ENCODE results near the gene HSPB8. TPM values are rescaled to one million over a fixed set of nuclear protein-coding genes. Genes with fewer than 3 reads are reported as not detected.

The HSPB8 gene
- total RNA-seq, 1 donor from 2014 or later, result 512 TPM

DNA sequence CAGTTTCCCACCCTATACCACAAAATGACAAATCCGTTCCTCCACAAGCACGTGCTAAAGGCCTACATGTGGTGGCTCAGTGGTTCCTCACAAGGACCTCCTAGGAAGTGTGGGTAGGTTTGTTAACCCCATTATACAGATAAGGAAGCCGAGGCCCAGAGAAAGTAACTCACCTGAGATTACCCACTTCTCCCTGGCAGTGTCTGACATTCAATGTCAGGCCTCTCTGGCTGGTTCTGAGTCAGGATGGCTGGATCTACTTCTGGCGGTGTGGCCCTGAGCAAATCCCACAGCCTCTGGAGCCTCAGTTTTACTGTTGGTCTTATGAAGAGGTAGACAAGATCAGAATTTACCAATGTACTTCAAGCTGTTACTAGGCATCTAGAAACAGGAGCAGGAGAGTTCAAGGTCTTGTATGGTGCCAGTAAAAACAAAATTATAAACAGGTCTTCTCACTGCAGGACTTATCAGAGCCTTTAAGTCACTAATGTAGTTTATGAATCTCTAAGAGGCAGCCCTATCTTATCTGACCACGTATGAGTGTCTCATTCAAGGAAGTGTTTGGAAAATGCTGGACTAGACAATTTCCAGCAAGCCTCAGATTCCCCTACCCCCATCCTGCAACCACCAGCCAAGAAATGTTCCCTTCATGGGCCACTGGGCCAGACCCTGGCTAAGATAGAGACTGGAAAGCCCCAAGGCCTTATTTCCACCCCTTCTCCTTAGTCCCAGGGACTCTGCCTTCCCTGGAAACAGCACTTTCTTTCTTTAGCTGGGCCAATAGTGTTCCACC lies 4.2 kb downstream of the HSPB8 start:
- Histone ChIP-seq H3K27me3 (ENCODE audit: low read depth) (peaks cover 4% of the 10 kb centered on the region), H3K4me1 (peaks cover 93% of the 10 kb centered on the region), H3K36me3 (peaks cover 21% of the 10 kb centered on the region), H3K9me3 (replicated peaks) (no peaks in the 10 kb centered on the region), H3K27ac (replicated peaks) (peak overlapping the region; percentile 91), H3K4me3 (peak overlapping the region; percentile 77)
- no peak for DNase-seq
- intact Hi-C loops (cut with micrococcal nuclease), result no loop called here
- no peak for TF ChIP-seq CTCF (IDR thresholded peaks at IDR 0.05; ENCODE audit: borderline replicate concordance)

DNA sequence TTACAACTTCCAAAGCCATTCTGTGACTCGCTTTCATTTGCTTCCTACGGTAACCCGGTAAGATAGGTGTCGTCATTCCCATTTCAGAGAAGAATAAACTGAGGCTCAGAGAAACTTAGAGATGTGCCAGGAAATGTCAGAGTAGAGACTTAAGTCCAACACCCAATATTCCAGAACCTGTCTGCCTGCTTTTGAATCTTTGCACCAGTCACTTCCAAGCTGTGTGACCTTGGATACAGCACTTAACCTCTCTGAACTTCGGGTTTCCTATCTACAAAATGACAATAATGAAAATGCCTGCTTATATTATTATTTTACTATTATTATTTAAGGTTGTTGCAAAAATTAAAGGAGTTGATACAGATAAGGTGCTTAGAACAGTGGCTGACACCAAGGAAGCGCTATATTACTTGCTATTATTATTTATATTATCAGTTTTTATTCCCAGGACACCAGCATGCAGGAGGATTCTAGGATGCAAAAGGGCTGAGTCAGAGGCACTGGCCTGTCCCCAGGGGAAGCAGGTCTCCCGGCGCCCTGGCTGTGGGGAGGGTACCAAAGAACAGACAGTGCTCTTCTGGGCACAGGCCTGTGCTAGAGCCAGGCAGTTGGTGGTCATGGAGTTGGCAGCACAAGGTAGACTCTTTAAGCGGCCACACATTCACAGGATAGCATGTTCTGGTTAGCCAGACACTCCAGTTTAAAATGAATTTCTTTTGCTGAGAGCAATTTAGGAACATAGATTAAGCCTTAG lies 5.4 kb downstream of the HSPB8 start:
- DNase-seq, result peak; percentile 67
- Histone ChIP-seq H3K27me3 (ENCODE audit: low read depth) (peaks cover 3% of the 10 kb centered on the region), H3K9me3 (replicated peaks) (no peaks in the 10 kb centered on the region), H3K4me1 (peaks cover 96% of the 10 kb centered on the region), H3K36me3 (peaks cover 21% of the 10 kb centered on the region), H3K4me3 (peak overlapping the region; percentile 77), H3K27ac (replicated peaks) (peak overlapping the region; percentile 91)
- TF ChIP-seq CTCF (IDR thresholded peaks at IDR 0.05; ENCODE audit: borderline replicate concordance), result no peak
- intact Hi-C loops (cut with micrococcal nuclease), result no loop called here

- DNase-seq, result no peak
- no peak for TF ChIP-seq CTCF (IDR thresholded peaks at IDR 0.05; ENCODE audit: borderline replicate concordance)
- Histone ChIP-seq H3K27ac (replicated peaks) (no peak overlapping the region), H3K36me3 (peaks cover 40% of the 10 kb centered on the region), H3K27me3 (ENCODE audit: low read depth) (no peaks in the 10 kb centered on the region), H3K4me1 (peaks cover 34% of the 10 kb centered on the region), H3K4me3 (no peak overlapping the region), H3K9me3 (replicated peaks) (no peaks in the 10 kb centered on the region)
- intact Hi-C loops (cut with micrococcal nuclease), result no loop called here
Measured at GRCh38 chr12:119195256-119195655, 16.5 kb downstream of the HSPB8 start.

GRCh38 chr12:119198440-119198839 lies 19.7 kb downstream of the HSPB8 start:
- Histone ChIP-seq H3K4me3 (no peak overlapping the region), H3K36me3 (peaks cover 24% of the 10 kb centered on the region), H3K27ac (replicated peaks) (peak overlapping the region; percentile 60), H3K27me3 (ENCODE audit: low read depth) (no peaks in the 10 kb centered on the region), H3K9me3 (replicated peaks) (no peaks in the 10 kb centered on the region), H3K4me1 (peaks cover 21% of the 10 kb centered on the region)
- DNase-seq, result no peak
- intact Hi-C loops (cut with micrococcal nuclease), result no loop called here
- no peak for TF ChIP-seq CTCF (IDR thresholded peaks at IDR 0.05; ENCODE audit: borderline replicate concordance)

GRCh38 chr12:119200601-119201000 lies 21.9 kb downstream of the HSPB8 start:
- no peak overlapping the region for H3K27ac ChIP-seq (replicated peaks)
- intact Hi-C loops (cut with micrococcal nuclease), result no loop called here
- no peak for DNase-seq
- no peaks in the 10 kb centered on the region for H3K9me3 ChIP-seq (replicated peaks)
- no peak for TF ChIP-seq CTCF (IDR thresholded peaks at IDR 0.05; ENCODE audit: borderline replicate concordance)
- no peaks in the 10 kb centered on the region for H3K27me3 ChIP-seq (ENCODE audit: low read depth)
- H3K4me3 ChIP-seq, result no peak overlapping the region
- H3K4me1 ChIP-seq, result peaks cover 42% of the 10 kb centered on the region
- peaks cover 6% of the 10 kb centered on the region for H3K36me3 ChIP-seq

Data from left ventricle myocardium inferior (tissue), 1 donor.